K562 (cell line): ENCODE results near the gene TMEM114. TPM values are rescaled to one million over a fixed set of nuclear protein-coding genes. Genes with fewer than 3 reads are reported as not detected.

Experiments
- BCOR ChIP-seq: fragments of 450-650 bp; IDR thresholded peaks from 2 replicates; pipeline ENCODE4 v1.6.1; 2016
- CCNT2 ChIP-seq: IDR thresholded peaks from 2 replicates; pipeline ENCODE4 v1.6.1; 2011; ENCODE audit warnings: borderline replicate concordance, low read depth, mild to moderate bottlenecking, moderate library complexity, mixed read lengths, low read length; ENCODE audit not compliant: insufficient read length; ENCODE audit errors: extremely low read depth
- ETV6 ChIP-seq, 3 experiments: fragments of 150-350 bp in 1 of 3; sonication (generic) in 1 of 3; formaldehyde crosslinking in 1 of 3; IDR thresholded peaks; 2 replicates each; pipeline versions ENCODE4 v1.6.1 to v1.8.0; 2014 to 2022; ENCODE audit warnings: borderline replicate concordance in 2 of 3, low read depth in 2 of 3, antibody characterized with exemption in 1 of 3, low read length in 1 of 3, mild to moderate bottlenecking in 1 of 3, missing genetic modification reagents in 1 of 3
- GABPB1 ChIP-seq: sonication (generic); formaldehyde crosslinking; IDR thresholded peaks from 2 replicates; pipeline ENCODE4 v1.8.0; 2022; ENCODE audit warnings: mild to moderate bottlenecking, missing genetic modification reagents
- MCM5 ChIP-seq: fragments of 450-650 bp; IDR thresholded peaks from 2 replicates; pipeline ENCODE4 v1.6.1; 2016; ENCODE audit warnings: low read depth
- NCOA2 ChIP-seq, 2 experiments: fragments of 450-650 bp; IDR thresholded peaks; 2 replicates each; pipeline ENCODE4 v1.6.1; 2018; ENCODE audit warnings: mild to moderate bottlenecking in 2 of 2, moderate library complexity in 1 of 2; ENCODE audit not compliant: partially characterized antibody in 2 of 2
- NCOA6 ChIP-seq: fragments of 450-650 bp; IDR thresholded peaks from 2 replicates; pipeline ENCODE4 v1.6.1; 2017; ENCODE audit warnings: mild to moderate bottlenecking
- NR2F6 ChIP-seq: fragments of 450-650 bp; formaldehyde crosslinking; IDR thresholded peaks from 2 replicates; pipeline ENCODE4 v1.4.0; 2020; ENCODE audit warnings: mild to moderate bottlenecking
- PHB ChIP-seq: fragments of 250-450 bp; sonication (Bioruptor Pico); IDR thresholded peaks from 2 replicates; pipeline ENCODE4 v1.5.0; 2021
- RB1 ChIP-seq: fragments of 450-650 bp; IDR thresholded peaks from 2 replicates; pipeline ENCODE4 v1.6.1; 2017; ENCODE audit warnings: low read depth, mild to moderate bottlenecking
- SMAD2 ChIP-seq: fragments of 150-350 bp; IDR thresholded peaks from 2 replicates; pipeline ENCODE4 v1.6.1; 2014; ENCODE audit warnings: low read depth, mild to moderate bottlenecking, low read length
- TAF1 ChIP-seq: IDR thresholded peaks from 2 replicates; pipeline ENCODE4 v1.6.1; 2011; ENCODE audit warnings: mild to moderate bottlenecking, low read length, moderate library complexity; ENCODE audit not compliant: insufficient read depth, control insufficient read depth, severe bottlenecking; ENCODE audit errors: extremely low read depth
- THAP12 ChIP-seq: fragments of 250-450 bp; sonication (Bioruptor Pico); IDR thresholded peaks from 2 replicates; pipeline ENCODE4 v1.9.0; 2021; ENCODE audit warnings: mild to moderate bottlenecking, inconsistent platforms
- TRIM24 ChIP-seq, 2 experiments: fragments of 450-650 bp; IDR thresholded peaks; 2 replicates each; pipeline ENCODE4 v1.6.1; 2016
- TRIM28 ChIP-seq: fragments of 450-650 bp; IDR thresholded peaks from 2 replicates; pipeline ENCODE4 v1.6.1; 2017
- ZZZ3 ChIP-seq: fragments of 450-650 bp; IDR thresholded peaks from 2 replicates; pipeline ENCODE4 v1.6.1; 2016; ENCODE audit warnings: antibody characterized with exemption, mild to moderate bottlenecking, moderate library complexity
- polyA plus RNA-seq, 8 experiments: library from polyadenylated mRNA; depleted of rRNA in 4 of 8; stranded (reverse) in 5 of 8; unstranded in 3 of 8; fragments of >200 nt; fragmentation: Nextera tagmentation in 2 of 8; fragmentation: Illumina TruSeq in 1 of 8; extraction: Ambion mirVana in 2 of 8; extraction: Trizol in 1 of 8; gene quantifications; 2 replicates each; pipeline versions ENCODE4 v1.2.1 to v1.2.3, GENCODE V29; 2011 to 2014; ENCODE audit warnings: inconsistent platforms in 1 of 8, missing spikeins in 1 of 8
- total RNA-seq, 7 experiments: library from RNA; depleted of rRNA in 6 of 7; stranded (reverse); fragments of >200 nt in 6 of 7; fragmentation: Illumina TruSeq in 2 of 7; extraction: Trizol in 2 of 7; gene quantifications; 2 replicates each; pipeline versions ENCODE4 v1.2.1 to v1.2.3, GENCODE V29; 2011 to 2021; ENCODE audit warnings: low replicate concordance in 1 of 7

TMEM114 gene
- total and polyA plus RNA-seq, 9 of the 15 experiments (the other 6 are each of a cell fraction or from before 2014, with no cell fraction given): not detected

GRCh38 chr16:8567355-8568230, 22.7 kb downstream of the TMEM114 start (continued):
- no peak for TF ChIP-seq NR2F6 (CRISPR knock-in tag)
- TF ChIP-seq BCOR: no peak
- no peak for TF ChIP-seq ZZZ3
- no peak for TF ChIP-seq MCM5
- TF ChIP-seq RB1: peak; percentile 67; the same call in 1 of the 2 replicates
- TF ChIP-seq NCOA2 (IDR thresholded peaks at IDR 0.05; ENCODE audit: partially characterized antibody in 2 of 2): no peak
- no peak for TF ChIP-seq TRIM24 (IDR thresholded peaks at IDR 0.05)
- no peak for TF ChIP-seq TAF1
- no peak for TF ChIP-seq SMAD2
- no peak for TF ChIP-seq ETV6 (IDR thresholded peaks at IDR 0.05; ENCODE audit: borderline replicate concordance in 1 of 2, low read depth in 2 of 2, low read length in 1 of 2)
- TF ChIP-seq ETV6 (CRISPR knock-in tag; IDR thresholded peaks at IDR 0.05; ENCODE audit: borderline replicate concordance): no peak
- TF ChIP-seq PHB (CRISPR knock-in tag): no peak
- TF ChIP-seq CCNT2: no peak
- TF ChIP-seq GABPB1: peak; percentile 72
- no peak for TF ChIP-seq NCOA6
- TF ChIP-seq TRIM28: no peak
- TF ChIP-seq THAP12 (CRISPR knock-in tag): no peak
